Chondrocyte (in vitro differentiated cells): ENCODE data around the gene SSBP4. TPM values are rescaled to one million over a fixed set of nuclear protein-coding genes. Genes with fewer than 3 reads are reported as not detected.
A peak's percentile ranks its signal among the peaks of the same experiment; 100 is the strongest.

Experiments
- DNase-seq: peaks from one replicate; pipeline ENCODE4 v3.0.0; 2021; ENCODE audit warnings: mixed read lengths, low spot score
- H3K27ac Mint-ChIP-seq: one replicate; pipeline ENCODE4 v1.8.0; 2021; ENCODE audit warnings: mild to moderate bottlenecking, moderate library complexity, mixed read lengths; ENCODE audit not compliant: unreplicated experiment
- H3K27me3 Mint-ChIP-seq: 2 replicates; pipeline ENCODE4 v1.8.0; 2021; ENCODE audit warnings: low read depth, mixed read lengths
- H3K36me3 Mint-ChIP-seq: 2 replicates; pipeline ENCODE4 v1.8.0; 2021; ENCODE audit warnings: low read depth, mixed read lengths
- H3K4me1 Mint-ChIP-seq: 2 replicates; pipeline ENCODE4 v1.8.0; 2021; ENCODE audit warnings: low read depth, mild to moderate bottlenecking, mixed read lengths
- H3K4me3 Mint-ChIP-seq: one replicate; pipeline ENCODE4 v1.8.0; 2021; ENCODE audit warnings: mild to moderate bottlenecking, moderate library complexity, mixed read lengths; ENCODE audit not compliant: unreplicated experiment
- H3K9me3 Mint-ChIP-seq: 2 replicates; pipeline ENCODE4 v1.8.0; 2021; ENCODE audit warnings: low read depth, mixed read lengths
- total RNA-seq: library from RNA; stranded (reverse); gene quantifications from 3 replicates; pipeline ENCODE4 v1.2.1, GENCODE V29; 2021
- TF ChIP-seq, protein P1 (sequence below): fragments of 200-600 bp; sonication (generic); IDR thresholded peaks from 2 replicates; pipeline ENCODE4 v1.5.0; 2021; ENCODE audit warnings: antibody characterized with exemption, mild to moderate bottlenecking, moderate library complexity

Gene SSBP4
- total RNA-seq, 1 donor from 2014 or later, result 56.3 TPM

- peaks cover 30% of the 10 kb centered on the region for H3K4me1 Mint-ChIP-seq
- no peaks in the 10 kb centered on the region for H3K9me3 Mint-ChIP-seq
- no peaks in the 10 kb centered on the region for H3K27me3 Mint-ChIP-seq
- no peak overlapping the region for H3K27ac Mint-ChIP-seq
- TF ChIP-seq, protein P1, sequence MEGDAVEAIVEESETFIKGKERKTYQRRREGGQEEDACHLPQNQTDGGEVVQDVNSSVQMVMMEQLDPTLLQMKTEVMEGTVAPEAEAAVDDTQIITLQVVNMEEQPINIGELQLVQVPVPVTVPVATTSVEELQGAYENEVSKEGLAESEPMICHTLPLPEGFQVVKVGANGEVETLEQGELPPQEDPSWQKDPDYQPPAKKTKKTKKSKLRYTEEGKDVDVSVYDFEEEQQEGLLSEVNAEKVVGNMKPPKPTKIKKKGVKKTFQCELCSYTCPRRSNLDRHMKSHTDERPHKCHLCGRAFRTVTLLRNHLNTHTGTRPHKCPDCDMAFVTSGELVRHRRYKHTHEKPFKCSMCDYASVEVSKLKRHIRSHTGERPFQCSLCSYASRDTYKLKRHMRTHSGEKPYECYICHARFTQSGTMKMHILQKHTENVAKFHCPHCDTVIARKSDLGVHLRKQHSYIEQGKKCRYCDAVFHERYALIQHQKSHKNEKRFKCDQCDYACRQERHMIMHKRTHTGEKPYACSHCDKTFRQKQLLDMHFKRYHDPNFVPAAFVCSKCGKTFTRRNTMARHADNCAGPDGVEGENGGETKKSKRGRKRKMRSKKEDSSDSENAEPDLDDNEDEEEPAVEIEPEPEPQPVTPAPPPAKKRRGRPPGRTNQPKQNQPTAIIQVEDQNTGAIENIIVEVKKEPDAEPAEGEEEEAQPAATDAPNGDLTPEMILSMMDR, result no peak
- DNase-seq, result no peak
- no peaks in the 10 kb centered on the region for H3K36me3 Mint-ChIP-seq
- peak overlapping the region; percentile 55 for H3K4me3 Mint-ChIP-seq
Observed at GRCh38 chr19:18434411-18435175, 15.4 kb downstream of the SSBP4 start.

DNA sequence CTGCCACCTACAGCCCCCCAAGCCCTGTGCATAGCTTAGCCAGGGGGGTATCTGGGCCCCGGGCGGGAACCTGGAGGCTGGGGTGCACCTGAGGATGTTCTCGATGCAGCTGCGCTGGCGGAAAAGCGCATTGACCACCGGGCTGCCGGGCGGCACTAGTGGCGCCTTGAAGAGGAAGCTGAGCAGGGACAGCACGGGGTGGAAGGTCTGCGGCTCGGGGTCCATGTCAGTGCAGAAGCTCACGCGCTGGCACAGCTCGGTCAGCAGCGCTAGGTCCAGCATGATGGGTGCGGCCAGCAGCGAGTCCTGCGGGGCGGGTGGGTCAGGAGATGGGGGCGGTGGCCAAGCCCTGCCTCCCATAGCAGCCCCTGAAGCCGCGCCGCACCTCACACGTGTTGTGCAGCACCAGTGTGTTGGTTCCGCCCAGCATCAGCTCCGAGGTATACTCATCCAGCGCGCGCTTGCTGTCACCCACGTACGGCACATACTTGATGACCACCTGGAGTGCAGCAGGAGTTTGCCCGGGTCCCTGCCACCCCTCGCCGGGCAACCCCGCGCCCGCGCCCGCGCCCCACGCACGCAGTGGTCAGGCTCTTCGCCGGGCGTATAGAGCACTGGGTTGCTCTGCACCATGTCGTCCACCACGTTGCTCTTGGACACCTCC is 16.1 kb downstream of the SSBP4 start:
- H3K4me3 Mint-ChIP-seq, result no peak overlapping the region
- no peaks in the 10 kb centered on the region for H3K36me3 Mint-ChIP-seq
- peaks cover 37% of the 10 kb centered on the region for H3K4me1 Mint-ChIP-seq
- no peaks in the 10 kb centered on the region for H3K9me3 Mint-ChIP-seq
- DNase-seq, result no peak
- no peaks in the 10 kb centered on the region for H3K27me3 Mint-ChIP-seq
- TF ChIP-seq, protein P1, result no peak
- H3K27ac Mint-ChIP-seq, result no peak overlapping the region

DNA sequence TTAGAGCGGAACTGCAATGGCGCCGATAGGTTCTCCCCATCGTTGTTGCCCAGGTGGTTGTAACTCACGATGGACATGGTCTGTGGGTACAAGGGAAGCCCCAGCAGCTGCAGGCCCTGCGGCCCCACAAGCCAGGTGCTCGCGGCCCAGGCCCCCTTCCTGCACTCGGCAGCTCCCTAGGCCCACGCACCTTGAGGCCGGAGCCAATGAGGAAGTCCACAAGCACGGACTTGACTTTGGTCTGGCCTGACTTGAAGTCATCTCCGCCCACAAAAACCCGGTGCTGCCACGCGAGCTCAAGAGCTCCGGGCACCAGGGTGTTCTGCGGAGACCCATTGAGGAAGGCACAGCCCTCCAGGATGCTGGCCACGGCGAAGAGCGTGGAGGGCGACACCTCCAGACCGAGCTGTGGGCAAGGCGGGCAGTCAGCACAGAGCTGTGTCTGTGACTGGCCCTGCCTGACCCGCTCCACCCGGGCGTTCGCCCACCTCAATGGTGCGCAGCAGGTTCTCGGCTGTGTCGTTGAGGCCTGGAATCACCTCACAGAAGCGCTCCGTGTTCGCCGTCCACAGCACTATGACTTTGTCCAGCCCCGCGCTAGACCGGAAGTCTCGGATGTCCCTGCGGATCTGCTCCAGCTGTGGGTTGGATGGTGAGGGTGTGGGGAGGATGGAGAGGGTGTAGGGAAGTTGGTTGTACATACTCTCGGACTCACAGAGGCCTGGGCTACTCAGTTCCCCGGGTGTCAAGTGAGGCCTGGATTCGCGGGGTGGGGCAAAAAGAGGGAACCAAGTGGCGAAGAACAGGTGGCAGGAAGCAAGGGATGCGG is 16.9 kb downstream of the SSBP4 start:
- H3K36me3 Mint-ChIP-seq, result no peaks in the 10 kb centered on the region
- no peaks in the 10 kb centered on the region for H3K27me3 Mint-ChIP-seq
- no peak for DNase-seq
- TF ChIP-seq, protein P1, result no peak
- H3K4me1 Mint-ChIP-seq, result peaks cover 39% of the 10 kb centered on the region
- H3K4me3 Mint-ChIP-seq, result peak overlapping the region; percentile 75
- peak overlapping the region; percentile 49 for H3K27ac Mint-ChIP-seq
- no peaks in the 10 kb centered on the region for H3K9me3 Mint-ChIP-seq

DNA sequence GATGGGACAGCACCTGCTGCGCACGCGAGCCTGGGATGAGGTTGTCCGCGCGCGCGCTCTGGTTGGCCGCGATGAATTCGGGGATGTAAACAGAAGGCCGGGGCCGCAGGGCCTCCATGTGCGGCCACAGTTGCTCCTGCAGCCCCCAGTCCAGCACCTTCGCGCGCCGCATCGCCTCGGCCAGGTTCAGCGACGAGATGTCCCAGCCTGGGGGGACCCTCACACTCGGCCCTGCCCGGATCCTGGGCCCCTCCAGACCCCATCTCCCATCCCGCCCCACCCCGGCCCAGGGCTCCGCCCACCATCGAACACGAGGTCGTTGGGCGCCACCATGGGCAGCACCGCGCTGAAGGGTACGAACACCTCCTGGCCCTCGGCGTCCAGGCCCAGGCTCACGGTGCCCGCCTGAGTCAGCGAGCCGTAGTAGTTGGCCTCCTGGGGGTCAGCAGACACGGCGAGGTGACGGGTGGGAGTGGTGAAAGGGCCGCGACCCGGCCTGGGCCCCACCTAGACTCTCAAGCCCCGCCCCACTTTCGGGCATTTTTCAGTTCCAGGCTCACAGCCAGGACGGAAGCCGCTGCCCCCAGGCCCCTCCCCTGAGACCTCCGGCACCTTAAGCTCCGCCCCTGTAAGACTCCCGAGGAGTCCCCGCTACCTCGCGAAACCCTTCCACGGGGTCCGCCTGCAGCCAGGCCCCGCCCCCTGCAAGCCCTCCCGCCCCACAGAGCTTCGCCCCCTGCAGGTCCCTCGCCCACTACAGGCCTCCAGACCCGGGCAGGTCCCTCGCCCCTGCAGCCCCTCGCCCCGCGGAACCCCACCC is 17.7 kb downstream of the SSBP4 start:
- Mint-ChIP-seq H3K4me1 (peaks cover 39% of the 10 kb centered on the region), H3K9me3 (no peaks in the 10 kb centered on the region)
- no peak for DNase-seq

More for the DNA sequence above, 17.7 kb downstream of the SSBP4 start:
- Mint-ChIP-seq H3K36me3 (no peaks in the 10 kb centered on the region), H3K27me3 (no peaks in the 10 kb centered on the region), H3K27ac (no peak overlapping the region), H3K4me3 (peak overlapping the region; percentile 75)
- TF ChIP-seq, protein P1, result peak; percentile 60
